IPS DF 6.9 (cell line): Measurements from ENCODE around the gene TMEM117.

Experiments used
- DNase-seq: peaks from one replicate; pipeline ENCODE4 v3.0.0-alpha.2; 2013; ENCODE audit warnings: low read depth, low spot score
- H3K27ac ChIP-seq: one replicate; pipeline ENCODE4 v1.5.1; 2013; ENCODE audit warnings: low read length, control low read depth
- H3K27me3 ChIP-seq: 2 replicates; pipeline ENCODE4 v1.6.1; 2013; ENCODE audit warnings: mild to moderate bottlenecking, low read length; ENCODE audit not compliant: control insufficient read depth, insufficient read depth
- H3K36me3 ChIP-seq: 2 replicates; pipeline ENCODE4 v1.6.1; 2013; ENCODE audit warnings: low read length; ENCODE audit not compliant: control insufficient read depth, insufficient read depth
- H3K4me1 ChIP-seq: 2 replicates; pipeline ENCODE4 v1.6.1; 2013; ENCODE audit warnings: low read length; ENCODE audit not compliant: control insufficient read depth, insufficient read depth
- H3K4me3 ChIP-seq: 2 replicates; pipeline ENCODE4 v1.5.1; 2013; ENCODE audit warnings: mild to moderate bottlenecking, low read length
- H3K9me3 ChIP-seq: 2 replicates; pipeline ENCODE4 v1.6.1; 2013; ENCODE audit warnings: low read length, inconsistent platforms; ENCODE audit not compliant: control insufficient read depth, insufficient read depth
- WGBS: extraction: QIAGEN DNeasy Blood & Tissue Kit; methylation state at CpG from one replicate; pipeline ENCODE4 v1.1.7; 2013; ENCODE audit warnings: mixed read lengths, missing lambda C conversion rate; ENCODE audit not compliant: insufficient read length, insufficient coverage; 5-methylcytosine and 5-hydroxymethylcytosine counted together

TMEM117 gene

GRCh38 chr12:44077294-44077693 lies 241.4 kb downstream of the TMEM117 start:
- no CpG with 5 or more reads among the region's 2 CpGs for WGBS

GRCh38 chr12:44078273-44078672 lies 242.4 kb downstream of the TMEM117 start:
- H3K27me3 ChIP-seq: no peaks in the 10 kb centered on the region
- no peak overlapping the region for H3K4me3 ChIP-seq
- WGBS: no CpG with 5 or more reads among the region's 4 CpGs
- no peaks in the 10 kb centered on the region for H3K36me3 ChIP-seq
- no peak for DNase-seq
- H3K4me1 ChIP-seq: peaks cover 2% of the 10 kb centered on the region; the same call in 1 of the 2 replicates
- no peak overlapping the region for H3K27ac ChIP-seq
- no peaks in the 10 kb centered on the region for H3K9me3 ChIP-seq

More at GRCh38 chr12:44077294-44077693, 241.4 kb downstream of the TMEM117 start:
- Histone ChIP-seq H3K27ac (no peak overlapping the region), H3K9me3 (no peaks in the 10 kb centered on the region), H3K4me1 (peaks cover 2% of the 10 kb centered on the region; the same call in 1 of the 2 replicates), H3K36me3 (no peaks in the 10 kb centered on the region), H3K27me3 (no peaks in the 10 kb centered on the region), H3K4me3 (no peak overlapping the region)
- DNase-seq: no peak

GRCh38 chr12:44088647-44089046 lies 252.8 kb downstream of the TMEM117 start:
- H3K4me3 ChIP-seq: no peak overlapping the region
- no peak for DNase-seq
- no peaks in the 10 kb centered on the region for H3K9me3 ChIP-seq
- no peak overlapping the region for H3K27ac ChIP-seq
- H3K27me3 ChIP-seq: no peaks in the 10 kb centered on the region
- WGBS: no CpG with 5 or more reads among the region's 1 CpG
- no peaks in the 10 kb centered on the region for H3K4me1 ChIP-seq
- H3K36me3 ChIP-seq: no peaks in the 10 kb centered on the region

- Histone ChIP-seq H3K36me3 (no peaks in the 10 kb centered on the region), H3K4me1 (no peaks in the 10 kb centered on the region), H3K27me3 (no peaks in the 10 kb centered on the region), H3K4me3 (no peak overlapping the region), H3K9me3 (no peaks in the 10 kb centered on the region), H3K27ac (no peak overlapping the region)
- DNase-seq: no peak
- no CpG with 5 or more reads among the region's 3 CpGs for WGBS
These were observed 256.2 kb downstream of the TMEM117 start for GRCh38 chr12:44091948-44092606.

GRCh38 chr12:44098786-44099185 lies 262.9 kb downstream of the TMEM117 start:
- no CpG with 5 or more reads among the region's 1 CpG for WGBS
- Histone ChIP-seq H3K4me3 (no peak overlapping the region), H3K36me3 (no peaks in the 10 kb centered on the region), H3K27ac (no peak overlapping the region), H3K4me1 (no peaks in the 10 kb centered on the region), H3K27me3 (no peaks in the 10 kb centered on the region), H3K9me3 (no peaks in the 10 kb centered on the region)
- DNase-seq: no peak

GRCh38 chr12:44099486-44099885 lies 263.6 kb downstream of the TMEM117 start:
- no peaks in the 10 kb centered on the region for H3K9me3 ChIP-seq
- no peak overlapping the region for H3K4me3 ChIP-seq
- H3K27ac ChIP-seq: no peak overlapping the region
- no peaks in the 10 kb centered on the region for H3K4me1 ChIP-seq
- H3K27me3 ChIP-seq: no peaks in the 10 kb centered on the region
- no CpG with 5 or more reads among the region's 1 CpG for WGBS
- no peak for DNase-seq
- H3K36me3 ChIP-seq: no peaks in the 10 kb centered on the region

GRCh38 chr12:44100264-44100663 lies 264.4 kb downstream of the TMEM117 start:
- no CpG with 5 or more reads among the region's 2 CpGs for WGBS
- H3K27me3 ChIP-seq: no peaks in the 10 kb centered on the region

GRCh38 chr12:44101475-44101874 lies 265.6 kb downstream of the TMEM117 start:
- Histone ChIP-seq H3K27me3 (no peaks in the 10 kb centered on the region), H3K4me3 (no peak overlapping the region), H3K27ac (no peak overlapping the region), H3K9me3 (no peaks in the 10 kb centered on the region), H3K36me3 (no peaks in the 10 kb centered on the region), H3K4me1 (no peaks in the 10 kb centered on the region)
- no peak for DNase-seq
- WGBS: no CpG with 5 or more reads among the region's 4 CpGs

More at GRCh38 chr12:44100264-44100663, 264.4 kb downstream of the TMEM117 start:
- no peaks in the 10 kb centered on the region for H3K36me3 ChIP-seq
- no peaks in the 10 kb centered on the region for H3K4me1 ChIP-seq
- H3K27ac ChIP-seq: no peak overlapping the region
- H3K9me3 ChIP-seq: no peaks in the 10 kb centered on the region
- H3K4me3 ChIP-seq: no peak overlapping the region
- DNase-seq: no peak

GRCh38 chr12:44114906-44115305 lies 279.0 kb downstream of the TMEM117 start:
- no peaks in the 10 kb centered on the region for H3K27me3 ChIP-seq
- H3K9me3 ChIP-seq: no peaks in the 10 kb centered on the region
- no peaks in the 10 kb centered on the region for H3K36me3 ChIP-seq
- DNase-seq: no peak
- H3K4me1 ChIP-seq: no peaks in the 10 kb centered on the region
- no peak overlapping the region for H3K4me3 ChIP-seq
- WGBS: no CpG with 5 or more reads among the region's 2 CpGs
- no peak overlapping the region for H3K27ac ChIP-seq

- Histone ChIP-seq H3K4me1 (no peaks in the 10 kb centered on the region), H3K4me3 (no peak overlapping the region), H3K27ac (no peak overlapping the region), H3K36me3 (no peaks in the 10 kb centered on the region), H3K27me3 (no peaks in the 10 kb centered on the region), H3K9me3 (no peaks in the 10 kb centered on the region)
- WGBS: no CpG with 5 or more reads among the region's 1 CpG
- no peak for DNase-seq
These were observed 281.5 kb downstream of the TMEM117 start for GRCh38 chr12:44117337-44117736.

- Histone ChIP-seq H3K27me3 (no peaks in the 10 kb centered on the region), H3K36me3 (no peaks in the 10 kb centered on the region), H3K4me3 (no peak overlapping the region), H3K4me1 (no peaks in the 10 kb centered on the region), H3K27ac (no peak overlapping the region), H3K9me3 (no peaks in the 10 kb centered on the region)
- no peak for DNase-seq
These were observed 283.1 kb downstream of the TMEM117 start for GRCh38 chr12:44118946-44119345.
